K562 (cell line): ENCODE results near the gene ADORA1. TPM values are rescaled to one million over a fixed set of nuclear protein-coding genes. Genes with fewer than 3 reads are reported as not detected.

ENCODE experiments used
- ATAC-seq: fragments of 200-7000 bp; cut with Tn5 transposase; 3 replicates; pipeline ENCODE4 v1.9.1; 2020; ENCODE audit warnings: moderate library complexity
- BruUV-seq: library from RNA; stranded (reverse); fragments of 400-500 nt; replicated peaks from 2 replicates; lab custom pipeline; 2021; lab: Mats Ljungman, UMichigan
- CTCF ChIA-PET: fragments of 300-600 bp; formaldehyde crosslinking; extraction: SDS; loops from one replicate; lab custom pipeline; 2021; ENCODE audit warnings: low intra/inter-chr PET ratio; lab: Yijun Ruan, JAX
- POLR2A ChIA-PET: fragments of 300-600, 350-650 bp; sonication (Branson Sonifier 250); formaldehyde crosslinking; extraction: SDS; loops from one replicate; lab custom pipeline; 2021; ENCODE audit warnings: antibody characterized with exemption, inconsistent platforms; lab: Yijun Ruan, JAX
- DNase-seq, 4 experiments: peaks; one replicate each; pipeline versions ENCODE4 v3.0.0 to v3.0.0-alpha.2; 2011 to 2018; ENCODE audit warnings: low spot score in 3 of 4, mixed read lengths in 3 of 4; ENCODE audit errors: extremely low read depth in 1 of 4
- FAIRE-seq: peaks from 2 replicates; lab custom pipeline; 2011; peaks lifted over from hg19 to GRCh38; lab: Jason Lieb, UNC
- H2AFZ ChIP-seq: 2 replicates; pipeline ENCODE4 v1.6.0; 2011; ENCODE audit warnings: low read depth, low read length, control low read depth, inconsistent platforms
- H3K27ac ChIP-seq: fragments of 200-600 bp; 3 replicates; pipeline ENCODE4 v1.8.0; 2011; ENCODE audit warnings: low read depth, mild to moderate bottlenecking, control low read depth, inconsistent platforms, low read length, moderate library complexity, mixed read lengths; ENCODE audit errors: extremely low read depth
- H3K27me3 ChIP-seq, 2 experiments: fragments of 300-600 bp in 1 of 2; 2 replicates in 1 of 2; 3 replicates in 1 of 2; pipeline versions ENCODE4 v1.6.0 to v1.8.0; 2011; ENCODE audit warnings: inconsistent platforms in 2 of 2, low read length in 2 of 2, mild to moderate bottlenecking in 1 of 2, mixed read lengths in 1 of 2, moderate library complexity in 1 of 2; ENCODE audit not compliant: control insufficient read depth in 2 of 2, insufficient read depth in 2 of 2
- H3K36me3 ChIP-seq: fragments of 300-600 bp; 3 replicates; pipeline ENCODE4 v1.8.0; 2011; ENCODE audit warnings: mild to moderate bottlenecking, low read length, inconsistent platforms; ENCODE audit not compliant: control insufficient read depth, insufficient read depth
- H3K4me1 ChIP-seq, 2 experiments: fragments of 200-600 bp in 1 of 2; replicated peaks in 1 of 2; 2 replicates in 1 of 2; 3 replicates in 1 of 2; pipeline versions ENCODE4 v1.5.1 to v1.8.0; 2011; ENCODE audit warnings: inconsistent platforms in 2 of 2, low read length in 2 of 2, mild to moderate bottlenecking in 1 of 2, mixed read lengths in 1 of 2, moderate library complexity in 1 of 2; ENCODE audit not compliant: control insufficient read depth in 2 of 2, insufficient read depth in 2 of 2
- H3K4me2 ChIP-seq: 2 replicates; pipeline ENCODE4 v1.6.1; 2011; ENCODE audit warnings: low read length, control low read depth, inconsistent platforms, mixed read lengths; ENCODE audit not compliant: insufficient read depth
- H3K4me3 ChIP-seq: fragments of 200-600 bp; sonication (generic), shearing (Covaris generic); 2 replicates; pipeline ENCODE4 v1.5.1; 2016; ENCODE audit warnings: control low read depth, inconsistent platforms
- H3K79me2 ChIP-seq: fragments of 200-600 bp; 3 replicates; pipeline ENCODE4 v1.8.0; 2011; ENCODE audit warnings: low read length, inconsistent platforms; ENCODE audit not compliant: control insufficient read depth, insufficient read depth
- H3K9ac ChIP-seq, 2 experiments: 2 replicates each; pipeline versions ENCODE4 v1.6.0 to v1.6.1; 2011; ENCODE audit warnings: low read depth in 2 of 2, low read length in 2 of 2, control low read depth in 1 of 2, inconsistent platforms in 1 of 2, mild to moderate bottlenecking in 1 of 2, mixed read lengths in 1 of 2; ENCODE audit not compliant: insufficient read depth in 1 of 2
- H3K9me1 ChIP-seq: one replicate; pipeline ENCODE4 v1.6.0; 2011; ENCODE audit warnings: inconsistent platforms, mild to moderate bottlenecking, low read length, moderate library complexity; ENCODE audit not compliant: control insufficient read depth, insufficient read depth
- H3K9me3 ChIP-seq: replicated peaks from 2 replicates; pipeline ENCODE4 v1.5.1; 2011; ENCODE audit warnings: low read depth, low read length, inconsistent platforms; ENCODE audit not compliant: control insufficient read depth, insufficient read depth
- H4K20me1 ChIP-seq: replicated peaks from 2 replicates; pipeline ENCODE4 v1.6.1; 2011; ENCODE audit warnings: low read length, inconsistent platforms, mixed read lengths; ENCODE audit not compliant: control insufficient read depth, insufficient read depth
- BCLAF1 ChIP-seq, 2 experiments: fragments of 450-650 bp in 1 of 2; IDR thresholded peaks; 2 replicates each; pipeline ENCODE4 v1.6.1; 2011 to 2017; ENCODE audit warnings: low read depth in 2 of 2, antibody characterized with exemption in 1 of 2, borderline replicate concordance in 1 of 2, low read length in 1 of 2, mild to moderate bottlenecking in 1 of 2, mixed read lengths in 1 of 2; ENCODE audit not compliant: control insufficient read depth in 1 of 2
- BCOR ChIP-seq: fragments of 450-650 bp; IDR thresholded peaks from 2 replicates; pipeline ENCODE4 v1.6.1; 2016
- CTBP1 ChIP-seq: fragments of 450-650 bp; IDR thresholded peaks from 2 replicates; pipeline ENCODE4 v1.6.1; 2016; ENCODE audit warnings: borderline replicate concordance
- E2F3 ChIP-seq: fragments of 250-450 bp; sonication (Bioruptor Pico); IDR thresholded peaks from 2 replicates; pipeline ENCODE4 v1.4.0; 2020; ENCODE audit warnings: mild to moderate bottlenecking
- HCFC1 ChIP-seq: IDR thresholded peaks from 2 replicates; pipeline ENCODE4 v1.6.1; 2012; ENCODE audit warnings: low read depth, low read length, improper control_type of control experiment
- KHSRP ChIP-seq: fragments of 450-650 bp; IDR thresholded peaks from 2 replicates; pipeline ENCODE4 v1.6.1; 2017
- MTA2 ChIP-seq: fragments of 450-650 bp; IDR thresholded peaks from 2 replicates; pipeline ENCODE4 v1.6.1; 2016; ENCODE audit warnings: low read depth
- NCOA4 ChIP-seq: fragments of 450-650 bp; IDR thresholded peaks from 2 replicates; pipeline ENCODE4 v1.6.1; 2018; ENCODE audit warnings: mild to moderate bottlenecking; ENCODE audit not compliant: partially characterized antibody
- POU5F1 ChIP-seq: fragments of 150-350 bp; IDR thresholded peaks from 2 replicates; pipeline ENCODE4 v1.6.1; 2014; ENCODE audit warnings: borderline replicate concordance, low read length, low read depth, mild to moderate bottlenecking; ENCODE audit not compliant: partially characterized antibody
- RBM17 ChIP-seq: fragments of 200-400 bp; formaldehyde crosslinking; IDR thresholded peaks from 2 replicates; pipeline ENCODE4 v1.6.1; 2017; ENCODE audit warnings: low read depth, mild to moderate bottlenecking, low read length, borderline replicate concordance
- SAFB ChIP-seq: fragments of 200-400 bp; formaldehyde crosslinking; IDR thresholded peaks from 2 replicates; pipeline ENCODE4 v1.6.1; 2017; ENCODE audit warnings: low read depth, low read length, borderline replicate concordance
- SRSF9 ChIP-seq: fragments of 200-400 bp; formaldehyde crosslinking; IDR thresholded peaks from 2 replicates; pipeline ENCODE4 v1.6.1; 2017; ENCODE audit warnings: low read depth, low read length, borderline replicate concordance
- ZFP30 ChIP-seq: fragments of 250-450 bp; sonication (Bioruptor Pico); IDR thresholded peaks from 2 replicates; pipeline ENCODE4 v1.8.0; 2022; ENCODE audit warnings: moderate library complexity, mild to moderate bottlenecking, inconsistent platforms, borderline replicate concordance
- ZNF23 ChIP-seq: fragments of 250-450 bp; sonication (Bioruptor Pico); IDR thresholded peaks from 2 replicates; pipeline ENCODE4 v1.4.0; 2020; ENCODE audit warnings: mild to moderate bottlenecking
- ZNF445 ChIP-seq: fragments of 250-450 bp; sonication (Bioruptor Pico); IDR thresholded peaks from 2 replicates; pipeline ENCODE4 v1.4.0; 2020; ENCODE audit warnings: low read depth, mild to moderate bottlenecking, moderate library complexity
- WGBS: fragments of 100-300 bp; shearing (Covaris generic); methylation state at CpG from one replicate; pipeline ENCODE4 v1.1.6; 2016; ENCODE audit warnings: low coverage, mixed read lengths; ENCODE audit not compliant: insufficient coverage; ENCODE audit errors: missing lambda C conversion rate; 5-methylcytosine and 5-hydroxymethylcytosine counted together
- in situ Hi-C: fragments of 300-500 bp; cut with MboI; formaldehyde crosslinking; loops from 4 replicates; pipeline ENCODE4 v1.15.0; 2018; ENCODE audit warnings: inconsistent platforms, mixed read lengths
- intact Hi-C: fragments of 100-400 bp; cut with micrococcal nuclease; formaldehyde crosslinking; loops from 2 replicates; pipeline ENCODE4 v1.14.2; 2022
- polyA plus RNA-seq, 8 experiments: library from polyadenylated mRNA; depleted of rRNA in 4 of 8; stranded (reverse) in 5 of 8; unstranded in 3 of 8; fragments of >200 nt; fragmentation: Nextera tagmentation in 2 of 8; fragmentation: Illumina TruSeq in 1 of 8; extraction: Ambion mirVana in 2 of 8; extraction: Trizol in 1 of 8; gene quantifications; 2 replicates each; pipeline versions ENCODE4 v1.2.1 to v1.2.3, GENCODE V29; 2011 to 2014; ENCODE audit warnings: inconsistent platforms in 1 of 8, missing spikeins in 1 of 8
- total RNA-seq, 7 experiments: library from RNA; depleted of rRNA in 6 of 7; stranded (reverse); fragments of >200 nt in 6 of 7; fragmentation: Illumina TruSeq in 2 of 7; extraction: Trizol in 2 of 7; gene quantifications; 2 replicates each; pipeline versions ENCODE4 v1.2.1 to v1.2.3, GENCODE V29; 2011 to 2021; ENCODE audit warnings: low replicate concordance in 1 of 7
- TF ChIP-seq, protein P1 (sequence below): fragments of 250-450 bp; sonication (Bioruptor Pico); IDR thresholded peaks from 2 replicates; pipeline ENCODE4 v1.5.0; 2020; ENCODE audit warnings: mild to moderate bottlenecking
- TF ChIP-seq, protein P2 (sequence below): sonication (generic); formaldehyde crosslinking; IDR thresholded peaks from 2 replicates; pipeline ENCODE4 v1.4.0; 2020; ENCODE audit warnings: mild to moderate bottlenecking, missing genetic modification reagents

ADORA1 gene
- total and polyA plus RNA-seq, 9 of the 15 experiments (the other 6 are each of a cell fraction or from before 2014, with no cell fraction given): not detected

GRCh38 chr1:203206129-203206687 is 78.7 kb downstream of the ADORA1 start:
- no TSS peak for BruUV-seq
- WGBS: 1% methylated on average over 5 of the region's 5 CpGs
- no peaks in the 10 kb centered on the region for H3K9me1 ChIP-seq
- FAIRE-seq: no peak
- H3K9me3 ChIP-seq: no peaks in the 10 kb centered on the region
- intact Hi-C loops: no loop called here
- ChIA-PET POLR2A (interaction anchor here (0.5 to 1.3 kb wide), 5 partner anchors 9 to 495 kb away, joined by 3 to 4 read pairs (median 3); no protein-coding TSS in a partner anchor), CTCF (no interaction called here)
- no peak for ATAC-seq
- no peaks in the 10 kb centered on the region for H3K4me1 ChIP-seq
- no peak for DNase-seq
- no peaks in the 10 kb centered on the region for H3K79me2 ChIP-seq
- H3K4me2 ChIP-seq: no peak overlapping the region
- peaks cover 21 to 41% of the 10 kb centered on the region in 2 experiments; a peak in 4 of 5 replicates for H3K27me3 ChIP-seq
- no peak overlapping the region for H2AFZ ChIP-seq
- no peak overlapping the region for H3K4me3 ChIP-seq
- no peak overlapping the region for H3K9ac ChIP-seq
- in situ Hi-C loops: no loop called here
- no peak overlapping the region for H3K27ac ChIP-seq
- H3K36me3 ChIP-seq: no peaks in the 10 kb centered on the region
- no peak for TF ChIP-seq ZFP30
- no peak for TF ChIP-seq BCOR
- TF ChIP-seq BCLAF1 (IDR thresholded peaks at IDR 0.05; ENCODE audit: borderline replicate concordance in 1 of 2, control insufficient read depth in 1 of 2, low read depth in 2 of 2, low read length in 1 of 2): no peak
- no peak for TF ChIP-seq E2F3 (CRISPR knock-in tag)
- no peak for TF ChIP-seq SRSF9
- TF ChIP-seq HCFC1: no peak
- TF ChIP-seq, protein P1, sequence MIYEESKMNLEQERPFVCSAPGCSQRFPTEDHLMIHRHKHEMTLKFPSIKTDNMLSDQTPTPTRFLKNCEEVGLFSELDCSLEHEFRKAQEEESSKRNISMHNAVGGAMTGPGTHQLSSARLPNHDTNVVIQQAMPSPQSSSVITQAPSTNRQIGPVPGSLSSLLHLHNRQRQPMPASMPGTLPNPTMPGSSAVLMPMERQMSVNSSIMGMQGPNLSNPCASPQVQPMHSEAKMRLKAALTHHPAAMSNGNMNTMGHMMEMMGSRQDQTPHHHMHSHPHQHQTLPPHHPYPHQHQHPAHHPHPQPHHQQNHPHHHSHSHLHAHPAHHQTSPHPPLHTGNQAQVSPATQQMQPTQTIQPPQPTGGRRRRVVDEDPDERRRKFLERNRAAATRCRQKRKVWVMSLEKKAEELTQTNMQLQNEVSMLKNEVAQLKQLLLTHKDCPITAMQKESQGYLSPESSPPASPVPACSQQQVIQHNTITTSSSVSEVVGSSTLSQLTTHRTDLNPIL: no peak
- TF ChIP-seq POU5F1: no peak
- TF ChIP-seq ZNF445 (CRISPR knock-in tag): no peak
- TF ChIP-seq, protein P2, sequence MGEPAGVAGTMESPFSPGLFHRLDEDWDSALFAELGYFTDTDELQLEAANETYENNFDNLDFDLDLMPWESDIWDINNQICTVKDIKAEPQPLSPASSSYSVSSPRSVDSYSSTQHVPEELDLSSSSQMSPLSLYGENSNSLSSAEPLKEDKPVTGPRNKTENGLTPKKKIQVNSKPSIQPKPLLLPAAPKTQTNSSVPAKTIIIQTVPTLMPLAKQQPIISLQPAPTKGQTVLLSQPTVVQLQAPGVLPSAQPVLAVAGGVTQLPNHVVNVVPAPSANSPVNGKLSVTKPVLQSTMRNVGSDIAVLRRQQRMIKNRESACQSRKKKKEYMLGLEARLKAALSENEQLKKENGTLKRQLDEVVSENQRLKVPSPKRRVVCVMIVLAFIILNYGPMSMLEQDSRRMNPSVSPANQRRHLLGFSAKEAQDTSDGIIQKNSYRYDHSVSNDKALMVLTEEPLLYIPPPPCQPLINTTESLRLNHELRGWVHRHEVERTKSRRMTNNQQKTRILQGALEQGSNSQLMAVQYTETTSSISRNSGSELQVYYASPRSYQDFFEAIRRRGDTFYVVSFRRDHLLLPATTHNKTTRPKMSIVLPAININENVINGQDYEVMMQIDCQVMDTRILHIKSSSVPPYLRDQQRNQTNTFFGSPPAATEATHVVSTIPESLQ (CRISPR knock-in tag): no peak
- no peak for TF ChIP-seq RBM17
- no peak for TF ChIP-seq CTBP1
- no peak for TF ChIP-seq SAFB
- no peak for TF ChIP-seq KHSRP
- TF ChIP-seq MTA2: no peak
- TF ChIP-seq NCOA4: no peak
- no peak for TF ChIP-seq ZNF23 (CRISPR knock-in tag)
- TF ChIP-seq, all 486 proteins: peak for 0
- H4K20me1 ChIP-seq: no peaks in the 10 kb centered on the region
